ENCODE data around the gene GSTT2B. TPM values are rescaled to one million over a fixed set of nuclear protein-coding genes. Genes with fewer than 3 reads are reported as not detected.
"Not testable (repeated sequence)": the region's sequence is repeated elsewhere in the genome, so short reads cannot be mapped to it uniquely, and the experiment has no call there.

Gene GSTT2B
- total and polyA plus RNA-seq, 2 of the 8 experiments (the other 6 are each of a cell fraction or from before 2014, with no cell fraction given) = 6.3 to 13.3 TPM

- WGBS, 2 experiments (ENCODE audit: extremely low coverage in 1 of 2, insufficient coverage in 1 of 2, insufficient read length in 1 of 2, insufficient replicate concordance in 2 of 2, low coverage in 1 of 2, low lambda C conversion rate in 2 of 2, missing lambda C conversion rate in 1 of 2) = no CpG with 5 or more reads among the region's 29 CpGs
- H4K91ac ChIP-seq (replicated peaks; ENCODE audit: insufficient read length, low read length); H2BK20ac ChIP-seq (ENCODE audit: low read length); POLR2A ChIA-PET (ENCODE audit: partially characterized antibody); H2AK5ac ChIP-seq (ENCODE audit: low read depth, low read length); H4K8ac ChIP-seq (ENCODE audit: extremely low read depth, insufficient read depth, low read length); DNase-seq (ENCODE audit: low read depth in 1 of 2, low spot score in 2 of 2); H3K79me1 ChIP-seq (ENCODE audit: low read depth, low read length); H2BK12ac ChIP-seq (ENCODE audit: low read depth, low read length); H3K23ac ChIP-seq (ENCODE audit: insufficient read length); H3K4me2 ChIP-seq (ENCODE audit: insufficient read depth in 1 of 2, low read depth in 2 of 2, low read length in 2 of 2); H2BK120ac ChIP-seq (replicated peaks; ENCODE audit: low read depth, low read length); CTCF ChIA-PET (ENCODE audit: partially characterized antibody); H3K18ac ChIP-seq (ENCODE audit: extremely low read depth, low read length); H3K14ac ChIP-seq (ENCODE audit: insufficient read length); H3K9me3 ChIP-seq (ENCODE audit: insufficient read depth in 2 of 2, low read depth in 1 of 2, low read length in 1 of 2); H2BK5ac ChIP-seq (ENCODE audit: low read depth, low read length); H2BK15ac ChIP-seq (ENCODE audit: low read length); H3K9ac ChIP-seq (replicated peaks in 1 of 4; ENCODE audit: extremely low read depth in 1 of 4, low read depth in 3 of 4, low read length in 3 of 4); H3K4ac ChIP-seq (replicated peaks; ENCODE audit: insufficient read length, low read depth, low read length); H3K4me1 ChIP-seq (replicated peaks in 1 of 4; ENCODE audit: control insufficient read depth in 3 of 4, insufficient read depth in 4 of 4, low read length in 3 of 4); H3K27ac ChIP-seq (ENCODE audit: low read depth, low read length); H3K56ac ChIP-seq (replicated peaks; ENCODE audit: insufficient read length, low read depth, low read length); H3K4me3 ChIP-seq (ENCODE audit: extremely low read depth in 1 of 4, insufficient read depth in 2 of 4, low read depth in 3 of 4, low read length in 4 of 4); H2AFZ ChIP-seq (ENCODE audit: low read length); H3K27me3 ChIP-seq (replicated peaks in 1 of 4; ENCODE audit: control insufficient read depth in 3 of 4, extremely low read depth in 1 of 4, insufficient read depth in 3 of 4, low read length in 3 of 4); H4K5ac ChIP-seq (ENCODE audit: insufficient read length, low read depth, low read length); H3K23me2 ChIP-seq (ENCODE audit: low read depth, low read length): not testable (repeated sequence)
- Histone ChIP-seq H3K36me3 (ENCODE audit: control insufficient read depth in 2 of 4, insufficient read depth in 4 of 4, low read length in 3 of 4) (peaks cover 5 to 24% (median 16%) of the 10 kb centered on the region in 4 experiments; a peak in 7 of 8 replicates), H4K20me1 (replicated peaks in 1 of 2; ENCODE audit: control insufficient read depth in 1 of 2, insufficient read depth in 2 of 2, low read length in 2 of 2) (peaks cover 7 to 15% of the 10 kb centered on the region in 2 experiments), H3K79me2 (ENCODE audit: control insufficient read depth in 1 of 2, insufficient read depth in 2 of 2, low read length in 2 of 2) (peaks cover 0 to 11% of the 10 kb centered on the region in 2 experiments; a peak in 1 of 4 replicates)
- FAIRE-seq = peak; percentile 98
Measured at GRCh38 chr22:23974345-23974744, 13.3 kb upstream of the GSTT2B start, which contains the start of gene DDT. TSS of gene DDT (minus strand) at chr22:23974441. CDS start at chr22:23974414, 27 bp downstream.

- H2BK12ac ChIP-seq (ENCODE audit: low read depth, low read length); H2BK15ac ChIP-seq (ENCODE audit: low read length); H3K9ac ChIP-seq (replicated peaks in 1 of 4; ENCODE audit: extremely low read depth in 1 of 4, low read depth in 3 of 4, low read length in 3 of 4); H2BK120ac ChIP-seq (replicated peaks; ENCODE audit: low read depth, low read length); H3K27ac ChIP-seq (ENCODE audit: low read depth, low read length); H4K91ac ChIP-seq (replicated peaks; ENCODE audit: insufficient read length, low read length); H2AFZ ChIP-seq (ENCODE audit: low read length); H3K9me3 ChIP-seq (ENCODE audit: insufficient read depth in 2 of 2, low read depth in 1 of 2, low read length in 1 of 2); H3K56ac ChIP-seq (replicated peaks; ENCODE audit: insufficient read length, low read depth, low read length); H2BK20ac ChIP-seq (ENCODE audit: low read length); H4K5ac ChIP-seq (ENCODE audit: insufficient read length, low read depth, low read length); H3K23ac ChIP-seq (ENCODE audit: insufficient read length); H3K27me3 ChIP-seq (replicated peaks in 1 of 4; ENCODE audit: control insufficient read depth in 3 of 4, extremely low read depth in 1 of 4, insufficient read depth in 3 of 4, low read length in 3 of 4); H3K23me2 ChIP-seq (ENCODE audit: low read depth, low read length); H2BK5ac ChIP-seq (ENCODE audit: low read depth, low read length); DNase-seq (ENCODE audit: low read depth in 1 of 2, low spot score in 2 of 2); H3K4me3 ChIP-seq (ENCODE audit: extremely low read depth in 1 of 4, insufficient read depth in 2 of 4, low read depth in 3 of 4, low read length in 4 of 4); H3K4me1 ChIP-seq (replicated peaks in 1 of 4; ENCODE audit: control insufficient read depth in 3 of 4, insufficient read depth in 4 of 4, low read length in 3 of 4); H3K18ac ChIP-seq (ENCODE audit: extremely low read depth, low read length); H2AK5ac ChIP-seq (ENCODE audit: low read depth, low read length); H3K4me2 ChIP-seq (ENCODE audit: insufficient read depth in 1 of 2, low read depth in 2 of 2, low read length in 2 of 2); H4K8ac ChIP-seq (ENCODE audit: extremely low read depth, insufficient read depth, low read length); H3K4ac ChIP-seq (replicated peaks; ENCODE audit: insufficient read length, low read depth, low read length); H3K79me1 ChIP-seq (ENCODE audit: low read depth, low read length); H3K14ac ChIP-seq (ENCODE audit: insufficient read length): not testable (repeated sequence)
- Histone ChIP-seq H3K36me3 (ENCODE audit: control insufficient read depth in 2 of 4, insufficient read depth in 4 of 4, low read length in 3 of 4) (peaks cover 5 to 26% (median 17%) of the 10 kb centered on the region in 4 experiments; a peak in 7 of 8 replicates), H3K79me2 (ENCODE audit: control insufficient read depth in 1 of 2, insufficient read depth in 2 of 2, low read length in 2 of 2) (peaks cover 0 to 11% of the 10 kb centered on the region in 2 experiments; a peak in 1 of 4 replicates), H4K20me1 (replicated peaks in 1 of 2; ENCODE audit: control insufficient read depth in 1 of 2, insufficient read depth in 2 of 2, low read length in 2 of 2) (peaks cover 9 to 18% of the 10 kb centered on the region in 2 experiments)
- ChIA-PET POLR2A (ENCODE audit: partially characterized antibody) (interaction anchor here (0.9 to 1.8 kb wide), 5 partner anchors 40 to 114 kb away, joined by 3 to 11 read pairs (median 5); partner anchors contain the start of gene SLC2A11), CTCF (ENCODE audit: partially characterized antibody) (interaction anchor here (1.2 to 1.5 kb wide), 2 partner anchors 42 to 43 kb away, joined by 3 read pairs; no protein-coding TSS in a partner anchor)
- peak; percentile 50 for FAIRE-seq
- 97% methylated on average over 3 of the region's 3 CpGs; no CpG with 5 or more reads in 1 of the 2 experiments for WGBS, 2 experiments (ENCODE audit: extremely low coverage in 1 of 2, insufficient coverage in 1 of 2, insufficient read length in 1 of 2, insufficient replicate concordance in 2 of 2, low coverage in 1 of 2, low lambda C conversion rate in 2 of 2, missing lambda C conversion rate in 1 of 2)
Measured at GRCh38 chr22:23971927-23972326, 10.9 kb upstream of the GSTT2B start.
